ENCODE results near the gene KCTD10. TPM values are rescaled to one million over a fixed set of nuclear protein-coding genes. Genes with fewer than 3 reads are reported as not detected.

Gene KCTD10
- total RNA-seq, 1 experiment from 2014 or later = 71.3 TPM

- no peak overlapping the region for H3K56ac ChIP-seq (ENCODE audit: insufficient read length, low read depth, low read length)
- Mint-ChIP-seq H3K27ac (no peak overlapping the region; a peak in 1 of 7 replicates), H3K4me1 (peaks cover 0 to 7% of the 10 kb centered on the region in 2 experiments; a peak in 1 of 4 replicates), H3K27me3 (ENCODE audit: low read depth) (no peaks in the 10 kb centered on the region), H3K4me3 (no peak overlapping the region), H3K36me3 (ENCODE audit: insufficient read depth in 1 of 3, low read depth in 3 of 3) (peaks cover 32 to 70% (median 52%) of the 10 kb centered on the region in 3 experiments), H3K9me3 (peaks cover 7% of the 10 kb centered on the region in 2 experiments)
- no peak overlapping the region for H2BK12ac ChIP-seq (ENCODE audit: insufficient read length, low read depth, low read length)
- no peak for TF ChIP-seq CTCF (conservative IDR thresholded peaks at IDR 0.05)
- no peak for DNase-seq
- H4K8ac ChIP-seq (replicated peaks; ENCODE audit: insufficient read length, low read depth, low read length) = no peak overlapping the region
- H3K27me3 ChIP-seq (ENCODE audit: insufficient read depth, low read length) = no peaks in the 10 kb centered on the region
- H3K4me2 ChIP-seq (ENCODE audit: insufficient read depth, insufficient read length, low read length) = no peak overlapping the region
- H2BK5ac ChIP-seq (ENCODE audit: insufficient read length, low read length) = no peak overlapping the region
- H4K5ac ChIP-seq (ENCODE audit: insufficient read length, low read depth, low read length) = no peak overlapping the region
- H3K4me1 ChIP-seq (ENCODE audit: insufficient read depth, low read length) = no peaks in the 10 kb centered on the region
- no peaks in the 10 kb centered on the region for H3K23me2 ChIP-seq (ENCODE audit: insufficient read length, low read depth, low read length, poor library complexity, severe bottlenecking)
- no CpG with 5 or more reads among the region's 7 CpGs for WGBS (ENCODE audit: extremely low coverage, insufficient read length, low lambda C conversion rate)
- no peaks in the 10 kb centered on the region for H4K20me1 ChIP-seq (ENCODE audit: control insufficient read depth, insufficient read depth, insufficient read length)
- H2BK120ac ChIP-seq (ENCODE audit: low read depth, low read length, poor library complexity, severe bottlenecking) = no peak overlapping the region
- no peaks in the 10 kb centered on the region for H3K79me1 ChIP-seq (ENCODE audit: insufficient read depth, low read depth, low read length, poor library complexity, severe bottlenecking)
- no peak overlapping the region for H2AK5ac ChIP-seq (ENCODE audit: insufficient read length, low read length)
- no peak overlapping the region for H3K9ac ChIP-seq (ENCODE audit: extremely low read depth, insufficient read length, low read length)
- H3K23ac ChIP-seq (ENCODE audit: insufficient read length, low read depth, low read length) = no peak overlapping the region
- H3K27ac ChIP-seq (ENCODE audit: insufficient read length, low read depth, low read length) = no peak overlapping the region
- H4K91ac ChIP-seq (ENCODE audit: insufficient read length, low read depth, low read length) = no peak overlapping the region
- H3K9me3 ChIP-seq (ENCODE audit: control insufficient read depth, low read depth, low read length) = no peaks in the 10 kb centered on the region
- no peak overlapping the region for H2AFZ ChIP-seq (ENCODE audit: low read length)
- H3T11ph ChIP-seq (ENCODE audit: low read length) = no peak overlapping the region
- H2BK15ac ChIP-seq (ENCODE audit: low read depth, low read length) = no peak overlapping the region
- H3K18ac ChIP-seq (ENCODE audit: insufficient read length, low read depth, low read length) = no peak overlapping the region
- no peaks in the 10 kb centered on the region for H3K79me2 ChIP-seq (ENCODE audit: insufficient read depth, low read length)
- H2BK20ac ChIP-seq (ENCODE audit: low read depth, low read length, poor library complexity, severe bottlenecking) = no peak overlapping the region
- no peak overlapping the region for H3K4ac ChIP-seq (ENCODE audit: low read depth, low read length)
- H3K14ac ChIP-seq (ENCODE audit: insufficient read depth, low read length) = no peak overlapping the region
Observed at GRCh38 chr12:109497675-109498074, 20.6 kb upstream of the KCTD10 start.
